ENCODE measurements around the gene SORL1-AS1.
A peak's percentile ranks its signal among the peaks of the same experiment; 100 is the strongest.

Gene SORL1-AS1

GRCh38 chr11:121451986-121452608 lies 670 bp downstream of the SORL1-AS1 start, which contains the start of gene SORL1:
Gene SORL1 (plus strand): TSS chr11:121452314. CDS start chr11:121452332, 18 bp downstream.
- DNase-seq = peak; percentile 55 to 90 (median 74)

GRCh38 chr11:121451178-121451985 lies 1.4 kb downstream of the SORL1-AS1 start:
- DNase-seq = peak in 1 of 3 donors; percentile 62

GRCh38 chr11:121450401-121450800 lies 2.4 kb downstream of the SORL1-AS1 start:
- no peak for DNase-seq

DNA sequence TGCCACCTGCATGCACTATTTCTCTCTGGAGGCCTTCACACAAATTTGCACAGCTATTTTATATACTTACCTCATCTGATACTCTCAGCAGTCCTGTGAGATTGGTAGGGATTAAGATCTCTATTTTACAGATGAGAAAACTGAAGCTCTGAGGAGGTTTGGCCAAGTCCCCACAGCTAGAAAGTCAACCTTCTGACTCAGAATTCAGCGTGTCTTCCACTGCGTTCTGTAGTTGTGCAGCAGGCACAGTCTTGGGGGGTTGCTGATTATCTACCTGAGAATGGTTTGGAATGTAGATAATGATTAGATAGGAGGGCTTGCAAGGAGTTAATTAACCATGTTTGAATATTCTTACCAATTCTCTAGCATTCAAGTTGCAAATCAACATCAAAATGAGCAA lies 3.1 kb downstream of the SORL1-AS1 start:
- DNase-seq = no peak

GRCh38 chr11:121449123-121449522 lies 3.6 kb downstream of the SORL1-AS1 start:
- DNase-seq = no peak

DNA sequence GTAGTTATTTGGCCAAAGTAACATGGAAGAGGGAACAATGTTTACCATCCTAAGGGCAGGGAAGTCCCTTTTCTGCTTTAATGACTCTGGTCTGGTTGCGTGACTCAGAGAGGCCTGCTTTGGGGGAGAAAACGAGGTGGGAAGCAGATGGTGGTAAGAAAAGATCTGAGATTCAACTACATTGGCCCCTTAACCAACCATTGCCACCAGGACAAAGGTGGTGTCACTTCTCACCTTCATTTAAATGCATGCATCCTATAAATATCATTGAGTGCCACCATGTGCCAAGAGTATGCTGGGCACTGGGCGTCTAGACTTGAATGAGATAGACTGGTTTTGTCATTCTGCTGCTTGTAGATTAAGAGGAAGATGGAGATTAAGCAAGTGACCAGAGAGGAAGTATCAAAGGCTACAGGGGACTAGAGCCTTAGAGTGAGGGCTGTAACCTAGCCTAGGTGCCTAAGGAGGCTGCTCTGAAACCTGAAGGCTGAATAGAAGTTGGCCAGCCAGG lies 4.3 kb downstream of the SORL1-AS1 start:
- DNase-seq = no peak

DNA sequence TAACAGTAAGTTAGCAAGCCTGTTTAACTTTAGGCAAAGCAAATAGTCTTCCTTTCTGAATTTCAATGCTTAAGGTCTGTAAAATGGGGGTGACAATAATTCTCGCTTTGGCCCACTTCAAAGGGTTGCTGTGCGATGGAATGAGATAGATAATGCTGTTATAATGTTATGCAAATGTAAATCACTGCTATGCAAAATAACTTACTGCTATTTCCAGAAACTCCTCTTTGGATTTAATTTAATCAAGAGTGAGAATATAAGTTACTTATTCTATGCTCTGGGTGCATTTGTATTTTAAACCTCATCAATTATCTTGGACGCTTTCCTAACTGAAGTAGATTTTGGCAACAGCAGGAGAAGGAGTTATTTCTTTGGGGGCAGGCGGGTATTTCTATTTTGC lies 4.8 kb downstream of the SORL1-AS1 start:
- DNase-seq = no peak

DNA sequence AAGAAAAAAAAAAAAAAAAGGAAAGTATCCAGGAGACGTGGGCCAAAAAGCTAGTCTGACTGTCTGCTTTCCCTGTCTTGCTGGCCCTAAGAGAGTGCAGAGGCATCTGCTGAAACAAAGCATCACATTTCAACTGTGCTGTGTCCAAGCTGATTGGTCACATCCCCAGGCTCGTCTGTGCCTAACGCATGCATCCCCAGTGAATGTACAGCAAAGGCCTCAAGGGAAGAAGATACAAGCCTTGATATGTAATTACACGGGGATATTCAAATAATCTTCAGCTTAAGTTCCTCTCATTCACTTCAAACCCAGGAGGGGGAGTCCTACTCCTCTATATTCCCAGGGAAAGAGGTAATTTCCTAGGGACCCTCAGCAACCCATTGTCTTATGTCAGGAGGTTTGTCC lies 6.0 kb downstream of the SORL1-AS1 start:
- peak in 2 of 3 donors; percentile 47 to 70 for DNase-seq

- no peak for DNase-seq
Measured at GRCh38 chr11:121445071-121445768, 7.5 kb downstream of the SORL1-AS1 start.

DNA sequence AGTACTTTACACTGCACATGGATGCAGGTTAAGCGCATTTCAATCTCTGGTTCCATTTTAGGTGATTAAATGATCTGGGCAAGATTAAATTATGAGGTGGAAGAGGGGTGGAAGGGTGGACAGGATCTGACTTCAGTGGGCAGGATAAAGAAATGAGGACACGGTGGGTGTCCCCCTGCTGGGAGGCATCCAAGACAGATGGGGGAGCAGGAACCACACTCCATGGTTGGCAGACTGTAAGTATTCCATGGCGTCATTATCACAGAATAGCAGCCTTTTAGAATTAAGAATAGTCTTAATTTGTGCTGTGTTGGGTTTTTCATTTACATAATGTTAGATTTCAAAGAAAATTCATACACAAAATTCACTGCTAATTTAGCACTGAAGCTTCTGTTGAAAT lies 8.2 kb downstream of the SORL1-AS1 start:
- DNase-seq = no peak

GRCh38 chr11:121443688-121444275 lies 9.0 kb downstream of the SORL1-AS1 start:
- no peak for DNase-seq

GRCh38 chr11:121441521-121441920 lies 11.2 kb downstream of the SORL1-AS1 start:
- DNase-seq = no peak

DNA sequence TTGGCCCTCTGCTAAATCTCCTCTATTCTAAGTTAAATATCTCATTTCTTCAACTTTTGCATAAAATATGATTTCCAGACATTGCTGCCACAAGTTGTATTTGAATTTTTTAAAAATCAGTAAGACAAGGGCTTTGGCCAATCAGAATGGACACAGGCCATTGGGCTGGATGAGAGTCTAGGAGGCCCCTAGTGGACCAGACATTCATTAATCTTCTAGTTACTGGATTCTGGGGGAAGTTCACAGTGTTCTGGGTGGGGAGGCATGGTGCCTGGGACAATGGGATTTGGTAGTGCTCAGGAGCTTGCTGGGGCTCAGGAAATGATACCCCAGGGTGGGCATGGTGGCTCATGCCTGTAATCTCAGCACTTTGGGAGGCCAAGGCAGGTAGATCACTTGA lies 13.0 kb downstream of the SORL1-AS1 start:
- DNase-seq = no peak

- no peak for DNase-seq
Measured at GRCh38 chr11:121439337-121439736, 13.4 kb downstream of the SORL1-AS1 start.

- DNase-seq = no peak
Measured at GRCh38 chr11:121437686-121438078, 15.1 kb downstream of the SORL1-AS1 start.

DNA sequence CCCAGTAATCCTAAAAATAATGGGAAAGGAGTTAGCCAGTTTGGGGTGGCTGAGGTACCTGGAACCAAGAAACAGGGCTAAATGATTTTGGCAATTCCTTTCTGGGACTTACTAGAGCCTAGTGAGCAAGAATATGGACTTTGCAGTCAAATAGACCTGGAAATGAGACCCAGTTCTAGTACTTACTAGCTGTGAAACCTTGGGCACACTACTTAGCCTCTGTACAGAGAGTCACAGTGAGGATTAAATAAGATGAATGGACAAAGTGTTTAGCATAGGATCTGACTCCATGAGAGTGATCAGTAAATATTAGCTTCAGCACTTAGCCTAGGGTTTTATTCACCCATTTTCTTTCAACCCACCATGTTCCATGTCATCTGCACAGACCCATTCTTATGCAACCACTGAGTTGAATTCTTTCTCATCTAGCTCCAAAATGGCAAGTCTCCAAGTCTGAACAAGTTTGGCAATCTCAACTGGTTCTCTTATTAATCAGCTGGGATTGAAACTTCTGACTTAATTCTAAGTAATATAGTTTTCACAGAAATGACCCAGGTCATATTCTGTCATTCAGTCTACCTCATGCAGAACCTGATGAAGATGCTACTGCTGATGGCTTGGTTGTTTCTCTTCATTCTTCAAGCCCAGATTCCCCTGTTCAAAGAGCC lies 15.6 kb downstream of the SORL1-AS1 start:
- DNase-seq = no peak

GRCh38 chr11:121435551-121436511 lies 16.9 kb downstream of the SORL1-AS1 start:
- no peak for DNase-seq

DNA sequence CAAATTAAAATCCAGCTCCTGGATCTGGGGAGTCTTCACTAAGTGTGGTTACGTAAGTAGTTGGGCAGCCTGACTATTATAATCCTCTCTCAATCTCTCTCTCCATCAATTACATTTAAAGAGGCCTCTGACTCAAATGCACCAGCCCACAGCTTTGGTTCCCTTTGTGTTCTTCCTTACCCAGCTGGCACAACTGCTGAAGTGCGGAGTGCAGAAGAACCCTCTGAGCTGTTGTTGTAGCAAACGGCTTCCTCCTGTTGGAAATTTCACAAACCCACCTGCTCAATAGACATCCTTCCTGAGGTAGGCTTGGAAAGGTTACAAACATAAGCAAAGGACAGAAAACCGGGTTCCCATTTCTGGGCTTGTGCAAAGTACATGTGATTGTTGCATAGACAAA lies 17.6 kb downstream of the SORL1-AS1 start:
- DNase-seq = no peak

- no peak for DNase-seq
Measured at GRCh38 chr11:121431820-121432526, 20.8 kb downstream of the SORL1-AS1 start.

DNA sequence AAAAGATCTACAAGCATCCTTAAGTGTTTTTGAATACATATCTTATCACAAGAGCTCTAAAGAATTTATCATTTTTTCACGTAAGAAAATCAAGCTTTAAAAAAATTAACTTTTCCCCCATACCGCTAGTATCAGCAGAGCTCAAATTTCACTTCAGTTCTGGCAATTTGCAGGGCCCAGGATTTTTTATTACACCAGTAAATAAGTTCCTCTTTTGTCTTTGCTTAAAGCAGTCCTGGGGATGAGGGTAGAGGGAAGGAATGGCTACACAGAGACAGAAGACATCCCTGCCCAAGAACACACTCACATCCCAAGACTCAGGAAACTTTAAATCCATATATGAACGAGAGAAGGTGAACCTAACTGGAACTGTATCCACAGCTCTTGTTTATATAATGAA lies 23.2 kb downstream of the SORL1-AS1 start:
- DNase-seq = no peak

All from muscle of back (tissue), 3 donors.